K562 (cell line): ENCODE results near the gene CLCNKA.

ENCODE experiments used
- ILF3 ChIP-seq: fragments of 450-650 bp; IDR thresholded peaks from 2 replicates; pipeline ENCODE4 v1.6.1; 2018; ENCODE audit warnings: antibody characterized with exemption, mild to moderate bottlenecking, moderate library complexity, borderline replicate concordance
- TAF15 ChIP-seq: fragments of 200-400 bp; formaldehyde crosslinking; IDR thresholded peaks from 2 replicates; pipeline ENCODE4 v1.6.1; 2017; ENCODE audit warnings: mild to moderate bottlenecking, low read depth, low read length, moderate library complexity

DNA sequence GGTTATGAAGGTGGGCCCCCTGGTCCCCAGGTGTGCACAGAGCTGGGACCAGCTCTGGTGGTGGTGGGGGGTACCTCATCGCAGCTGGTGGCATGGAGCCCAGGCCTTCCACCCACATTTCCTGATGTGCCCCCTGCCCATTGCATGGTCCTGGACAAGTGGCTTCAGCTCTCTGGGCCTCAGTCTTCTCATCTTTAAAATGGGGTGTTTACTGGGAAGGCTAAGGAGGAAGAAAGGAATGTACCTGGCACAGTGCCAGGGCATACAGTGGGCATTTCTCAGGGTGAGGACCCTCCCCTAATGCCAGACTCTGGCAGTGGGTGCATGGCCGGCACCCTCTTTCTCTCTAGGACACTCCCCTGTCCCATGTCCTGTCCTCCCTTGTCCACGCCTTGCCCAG, 29.2 kb downstream of the CLCNKA start:
- no peak for TF ChIP-seq TAF15
- no peak for TF ChIP-seq ILF3
